HepG2 (cell line): Measurements from ENCODE around the gene LRBA. TPM values are rescaled to one million over a fixed set of nuclear protein-coding genes. Genes with fewer than 3 reads are reported as not detected.

Experiments
- ATAC-seq: fragments of 200-7000 bp; cut with Tn5 transposase; 3 replicates; pipeline ENCODE4 v1.9.1; 2020; ENCODE audit warnings: mild to moderate bottlenecking, moderate library complexity
- BruUV-seq: library from RNA; stranded (reverse); fragments of 400-500 nt; replicated peaks from 2 replicates; lab custom pipeline; 2021; lab: Mats Ljungman, UMichigan
- CTCF ChIA-PET: fragments of 300-600 bp; formaldehyde crosslinking; extraction: SDS; loops from one replicate; lab custom pipeline; 2021; ENCODE audit warnings: low total read pairs, inconsistent platforms, low intra/inter-chr PET ratio; lab: Yijun Ruan, JAX
- POLR2A ChIA-PET: fragments of 350-600 bp; sonication (Branson Sonifier 250); formaldehyde crosslinking; loops from one replicate; lab custom pipeline; 2020; ENCODE audit warnings: antibody characterized with exemption, inconsistent platforms; lab: Yijun Ruan, JAX
- DNase-seq: peaks from one replicate; pipeline ENCODE4 v3.0.0-alpha.2; 2015; ENCODE audit warnings: low spot score
- FAIRE-seq: peaks from 3 replicates; lab custom pipeline; 2011; peaks lifted over from hg19 to GRCh38; lab: Jason Lieb, UNC
- H2AFZ ChIP-seq: one replicate; pipeline ENCODE4 v1.6.1; 2011; ENCODE audit warnings: low read length, inconsistent platforms
- H3K27ac ChIP-seq: fragments of 300-600 bp; 3 replicates; pipeline ENCODE4 v1.8.0; 2011; ENCODE audit warnings: mixed run types, mild to moderate bottlenecking, mixed read lengths, low read length, inconsistent platforms; ENCODE audit not compliant: insufficient read depth; ENCODE audit errors: extremely low read length
- H3K27me3 ChIP-seq, 2 experiments: fragments of 200-600 bp in 1 of 2; 2 replicates in 1 of 2; 3 replicates in 1 of 2; pipeline versions ENCODE4 v1.6.0 to v1.8.0; 2011; ENCODE audit warnings: low read length in 2 of 2, mild to moderate bottlenecking in 2 of 2, moderate library complexity in 2 of 2, inconsistent platforms in 1 of 2; ENCODE audit not compliant: insufficient read depth in 2 of 2, control insufficient read depth in 1 of 2
- H3K36me3 ChIP-seq, 2 experiments: fragments of 200-600 bp in 1 of 2; replicated peaks in 1 of 2; 2 replicates in 1 of 2; 3 replicates in 1 of 2; pipeline versions ENCODE4 v1.5.1 to v1.8.0; 2011; ENCODE audit warnings: low read length in 2 of 2, inconsistent platforms in 1 of 2; ENCODE audit not compliant: insufficient read depth in 2 of 2, control insufficient read depth in 1 of 2
- H3K4me1 ChIP-seq: 2 replicates; pipeline ENCODE4 v1.5.1; 2012; ENCODE audit warnings: low read length, inconsistent platforms; ENCODE audit not compliant: insufficient read depth
- H3K4me2 ChIP-seq: 2 replicates; pipeline ENCODE4 v1.6.0; 2011; ENCODE audit warnings: low read depth, low read length, inconsistent platforms
- H3K4me3 ChIP-seq, 3 experiments: fragments of 200-600 bp in 1 of 3; sonication (generic), shearing (Covaris generic) in 1 of 3; replicated peaks in 1 of 3; 2 replicates each; pipeline ENCODE4 v1.5.1; 2011 to 2016; ENCODE audit warnings: low read length in 3 of 3, inconsistent platforms in 2 of 3, low read depth in 2 of 3, mild to moderate bottlenecking in 2 of 3, control low read depth in 1 of 3, mixed read lengths in 1 of 3; ENCODE audit not compliant: insufficient read depth in 1 of 3
- H3K79me2 ChIP-seq: one replicate; pipeline ENCODE4 v1.6.1; 2011; ENCODE audit warnings: low read length, inconsistent platforms; ENCODE audit not compliant: insufficient read depth
- H3K9ac ChIP-seq: 2 replicates; pipeline ENCODE4 v1.6.0; 2011; ENCODE audit warnings: mild to moderate bottlenecking, low read depth, low read length, inconsistent platforms; ENCODE audit not compliant: insufficient read depth
- H3K9me3 ChIP-seq: 2 replicates; pipeline ENCODE4 v1.5.1; 2012; ENCODE audit warnings: mild to moderate bottlenecking, low read length
- H4K20me1 ChIP-seq: 2 replicates; pipeline ENCODE4 v1.6.0; 2011; ENCODE audit warnings: inconsistent platforms, mild to moderate bottlenecking, low read length, moderate library complexity; ENCODE audit not compliant: insufficient read depth
- E2F5 ChIP-seq: sonication (generic); formaldehyde crosslinking; conservative IDR thresholded peaks from 2 replicates; pipeline ENCODE4 v1.4.0; 2020; ENCODE audit warnings: missing genetic modification reagents
- RARA ChIP-seq: IDR thresholded peaks from 2 replicates; pipeline ENCODE4 v1.6.1; 2016; ENCODE audit warnings: missing genetic modification reagents, missing compliant biosample characterization
- TERF1 ChIP-seq: sonication (generic); formaldehyde crosslinking; IDR thresholded peaks from 2 replicates; pipeline ENCODE4 v1.8.0; 2022; ENCODE audit warnings: mild to moderate bottlenecking, missing genetic modification reagents, moderate library complexity
- ZIK1 ChIP-seq: sonication (generic); formaldehyde crosslinking; IDR thresholded peaks from 2 replicates; pipeline ENCODE4 v1.5.0; 2020; ENCODE audit warnings: mild to moderate bottlenecking, low read depth, missing genetic modification reagents, borderline replicate concordance
- WGBS: methylation state at CpG from one replicate; pipeline ENCODE4 v1.1.6; 2017; ENCODE audit warnings: low lambda C conversion rate; 5-methylcytosine and 5-hydroxymethylcytosine counted together
- in situ Hi-C: cut with HindIII; loops from 2 replicates; pipeline ENCODE4 v1.10.0; 2017; ENCODE audit warnings: low pct_unique_long_range_greater_than_20kb; ENCODE audit not compliant: extremely low pct_ligation_motif_present
- intact Hi-C: fragments of 100-400 bp; cut with micrococcal nuclease; formaldehyde crosslinking; loops from one replicate; pipeline ENCODE4 v1.10.0; 2022; ENCODE audit not compliant: unreplicated experiment
- polyA plus RNA-seq, 8 experiments: library from polyadenylated mRNA; depleted of rRNA in 3 of 8; stranded (reverse) in 7 of 8; unstranded in 1 of 8; fragments of >200 nt; fragmentation: Illumina TruSeq in 4 of 8; extraction: Trizol in 4 of 8; gene quantifications; 2 replicates each; pipeline versions ENCODE4 v1.2.1 to v1.2.3, GENCODE V29; 2011 to 2016; ENCODE audit warnings: low read depth in 4 of 8, missing spikeins in 1 of 8, mixed read lengths in 1 of 8; ENCODE audit not compliant: insufficient read depth in 1 of 8
- total RNA-seq, 5 experiments: library from RNA; depleted of rRNA; stranded (reverse); fragments of >200 nt; fragmentation: Illumina TruSeq; extraction: Trizol; gene quantifications; 2 replicates each; pipeline ENCODE4 v1.2.3, GENCODE V29; 2016; ENCODE audit warnings: low read depth in 1 of 5

Gene LRBA
- total and polyA plus RNA-seq, 2 of the 13 experiments (the other 11 are each of a cell fraction or from before 2014, with no cell fraction given): 21.0 to 37.2 TPM

- H3K9me3 ChIP-seq: no peaks in the 10 kb centered on the region
- no peak for TF ChIP-seq E2F5
- TF ChIP-seq TERF1 (CRISPR knock-in tag): no peak
- no peak for TF ChIP-seq RARA (CRISPR knock-in tag)
- no peak for TF ChIP-seq ZIK1 (CRISPR knock-in tag)
- CTCF ChIA-PET: no interaction called here
- no peaks in the 10 kb centered on the region for H3K27me3 ChIP-seq
- BruUV-seq: no TSS peak
- no peak overlapping the region for H3K9ac ChIP-seq
- H3K4me2 ChIP-seq: no peak overlapping the region
- H3K27ac ChIP-seq: no peak overlapping the region
- in situ Hi-C loops: no loop called here
- peaks cover 5% of the 10 kb centered on the region for H3K79me2 ChIP-seq
- 100% methylated on average over 1 of the region's 1 CpG for WGBS
- intact Hi-C loops: no loop called here
- no peak overlapping the region for H2AFZ ChIP-seq
- H4K20me1 ChIP-seq: no peaks in the 10 kb centered on the region
- H3K4me3 ChIP-seq: no peak overlapping the region
- peaks cover 0 to 7% of the 10 kb centered on the region in 2 experiments; a peak in 2 of 5 replicates for H3K36me3 ChIP-seq
- POLR2A ChIA-PET: no interaction called here
- ATAC-seq (no peak; the same call in 2 of the 3 replicates), DNase-seq (no peak), FAIRE-seq (no peak)
- no peaks in the 10 kb centered on the region for H3K4me1 ChIP-seq
These were observed 139.7 kb downstream of the LRBA start for GRCh38 chr4:150875367-150875766.
